Frontal cortex (tissue), 4 donors: ENCODE measurements around the gene TNC. TPM values are rescaled to one million over a fixed set of nuclear protein-coding genes. Genes with fewer than 3 reads are reported as not detected.
"Not testable (repeated sequence)": the region's sequence is repeated elsewhere in the genome, so short reads cannot be mapped to it uniquely, and the experiment has no call there.

Experiments used
- DNase-seq, 2 donors: peaks; one replicate each; pipeline ENCODE4 v3.0.0; 2012; ENCODE audit warnings: low spot score in 2 of 2
- FAIRE-seq: peaks from 2 replicates; lab custom pipeline; 2012; peaks lifted over from hg19 to GRCh38; lab: Jason Lieb, UNC
- total RNA-seq: library from RNA; depleted of rRNA; stranded (reverse); fragments of >200 nt; gene quantifications from one replicate; pipeline ENCODE4 v1.2.3, GENCODE V29; 2014
- donor health status: control.
- donor health status: control.
- donor health status: control.

TNC gene
- total RNA-seq, 1 donor from 2014 or later: 39.9 TPM

DNA sequence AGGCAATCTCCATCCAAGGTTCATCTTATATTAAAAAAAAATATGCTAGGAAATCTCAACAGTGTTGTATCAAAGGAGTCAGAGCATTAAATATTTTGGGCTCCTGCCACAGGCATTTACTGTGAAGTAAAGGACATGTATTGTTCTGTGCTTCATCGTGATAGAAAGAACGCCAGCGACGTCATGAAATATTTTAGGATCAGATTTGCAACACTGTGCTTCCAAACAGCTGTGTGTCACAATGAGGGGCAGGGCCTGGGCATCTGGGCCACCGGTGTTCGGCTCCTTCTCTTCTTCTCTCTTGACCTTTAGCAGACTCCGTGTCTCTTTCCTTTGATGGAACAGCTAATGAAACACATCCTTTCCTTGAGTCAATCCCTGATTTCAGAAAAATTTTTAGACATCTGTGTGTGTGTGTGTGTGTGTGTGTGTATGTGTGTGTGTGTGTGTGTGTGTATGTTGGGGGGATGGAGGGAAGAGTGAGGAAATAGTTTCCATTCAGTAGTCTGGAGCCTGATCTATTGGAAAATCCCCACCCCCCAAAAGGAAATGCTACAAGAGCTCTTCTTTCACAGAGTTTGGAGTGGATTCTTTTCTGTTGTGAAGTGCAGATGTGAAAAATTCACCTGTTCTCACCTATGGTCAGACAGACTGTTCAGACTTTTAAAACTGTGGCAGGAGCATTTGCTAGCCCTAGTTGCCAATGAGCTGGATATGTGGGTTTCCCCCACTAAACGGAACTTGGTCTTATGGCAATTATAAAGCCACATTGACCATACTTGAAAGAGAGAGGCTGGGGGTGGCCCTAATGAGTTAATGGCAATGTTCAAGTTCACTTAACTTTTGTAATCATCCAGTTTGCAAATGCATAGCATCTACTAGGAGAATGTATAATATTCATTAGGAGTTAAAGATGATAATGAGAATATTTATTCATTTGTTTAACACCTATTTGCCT is 18.1 kb upstream of the TNC start:
- FAIRE-seq (no peak), DNase-seq (no peak)

DNA sequence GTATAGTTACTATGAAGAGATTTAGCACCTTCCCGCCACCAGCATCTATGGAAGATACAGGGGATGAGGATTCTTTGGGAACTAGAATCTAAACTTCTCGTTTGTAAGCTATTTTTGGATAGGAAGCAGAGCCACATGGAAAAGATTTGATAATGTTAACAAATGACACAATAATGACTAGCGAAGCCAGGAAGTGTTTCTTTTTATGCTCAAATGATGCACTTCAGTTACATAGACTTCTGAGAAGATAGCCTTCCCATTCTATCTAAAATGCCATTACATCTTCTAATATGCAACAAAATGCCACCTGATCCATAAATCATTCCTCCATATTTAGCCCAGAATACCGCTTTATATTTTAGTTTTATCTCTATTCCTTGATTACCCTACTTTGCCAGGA is 17.0 kb upstream of the TNC start:
- DNase-seq (no peak), FAIRE-seq (no peak)

DNA sequence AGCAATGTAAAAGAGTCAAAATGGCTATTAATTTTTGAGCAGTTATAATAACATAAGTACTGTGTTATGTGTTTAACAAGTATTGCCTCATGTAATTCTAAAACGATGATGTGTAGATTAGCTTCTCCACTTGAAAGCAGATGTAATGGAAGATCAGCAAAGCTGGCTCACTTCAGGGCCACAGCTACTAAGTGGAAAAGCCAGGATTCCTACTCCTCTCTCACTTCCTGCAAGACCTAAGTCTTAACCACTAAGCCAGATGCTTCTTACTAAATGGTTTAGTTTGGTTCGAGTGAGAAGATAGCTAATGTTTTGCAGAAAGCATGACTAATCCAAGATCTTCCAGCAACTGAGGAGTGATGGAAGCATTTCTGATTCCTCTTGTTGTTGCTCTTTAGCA is 15.7 kb upstream of the TNC start:
- FAIRE-seq: no peak
- no peak for DNase-seq

DNA sequence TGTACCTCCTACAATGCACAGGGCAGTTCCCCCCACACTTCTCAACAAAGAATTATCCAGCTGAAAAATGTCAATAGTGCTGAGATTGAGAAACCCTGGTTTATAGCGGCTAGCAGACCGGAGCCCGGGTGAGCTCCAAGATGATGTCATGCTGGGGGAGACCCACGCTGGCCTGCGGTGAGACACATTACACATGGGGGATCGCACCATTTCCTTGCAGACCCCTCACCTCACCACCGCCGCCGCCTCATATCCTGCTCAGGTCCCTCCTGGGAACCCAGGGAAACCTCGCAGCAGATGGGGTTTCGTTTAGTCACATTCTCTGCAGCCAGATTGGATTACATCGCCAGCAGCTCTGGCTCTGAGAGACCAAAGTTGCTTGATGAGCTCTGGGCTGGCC is 14.7 kb upstream of the TNC start:
- DNase-seq: no peak
- FAIRE-seq: no peak

DNA sequence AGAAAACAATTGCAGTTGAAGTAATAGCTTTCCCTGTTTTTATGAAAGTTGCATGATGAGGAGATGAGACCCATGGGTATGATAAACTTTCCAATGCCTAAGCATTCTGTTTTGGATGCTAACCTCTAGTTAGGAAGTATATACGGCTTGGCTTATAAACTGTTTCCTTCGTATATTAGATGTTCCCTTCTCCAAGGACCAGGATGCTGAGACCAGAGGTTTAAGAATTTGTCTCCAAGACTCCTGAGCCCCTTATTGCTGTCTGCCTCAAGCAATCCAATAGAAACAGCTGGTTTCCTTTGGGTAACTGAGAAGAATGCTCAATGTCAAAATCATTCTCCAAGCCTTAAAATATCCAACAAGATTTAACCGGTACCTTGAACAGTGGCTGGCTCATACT is 12.2 kb upstream of the TNC start:
- DNase-seq (no peak), FAIRE-seq (no peak)

DNA sequence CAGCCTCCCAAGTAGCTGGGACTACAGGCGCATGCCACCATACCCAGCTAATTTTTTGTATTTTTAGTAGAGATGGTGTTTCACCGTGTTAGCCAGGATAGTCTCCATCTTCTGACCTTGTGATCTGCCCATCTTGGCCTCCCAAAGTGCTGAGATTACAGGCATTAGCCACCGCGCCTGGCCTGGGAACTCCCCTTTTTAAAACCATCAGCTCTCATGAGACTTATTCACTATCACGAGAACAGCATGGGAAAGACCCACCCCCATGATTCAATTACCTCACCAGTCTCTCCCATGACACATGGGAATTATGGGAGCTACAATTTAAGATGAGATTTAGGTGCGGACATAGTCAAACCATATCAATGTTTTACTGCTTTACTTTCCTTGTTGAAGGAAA is 10.8 kb upstream of the TNC start:
- FAIRE-seq: not testable (repeated sequence)

DNA sequence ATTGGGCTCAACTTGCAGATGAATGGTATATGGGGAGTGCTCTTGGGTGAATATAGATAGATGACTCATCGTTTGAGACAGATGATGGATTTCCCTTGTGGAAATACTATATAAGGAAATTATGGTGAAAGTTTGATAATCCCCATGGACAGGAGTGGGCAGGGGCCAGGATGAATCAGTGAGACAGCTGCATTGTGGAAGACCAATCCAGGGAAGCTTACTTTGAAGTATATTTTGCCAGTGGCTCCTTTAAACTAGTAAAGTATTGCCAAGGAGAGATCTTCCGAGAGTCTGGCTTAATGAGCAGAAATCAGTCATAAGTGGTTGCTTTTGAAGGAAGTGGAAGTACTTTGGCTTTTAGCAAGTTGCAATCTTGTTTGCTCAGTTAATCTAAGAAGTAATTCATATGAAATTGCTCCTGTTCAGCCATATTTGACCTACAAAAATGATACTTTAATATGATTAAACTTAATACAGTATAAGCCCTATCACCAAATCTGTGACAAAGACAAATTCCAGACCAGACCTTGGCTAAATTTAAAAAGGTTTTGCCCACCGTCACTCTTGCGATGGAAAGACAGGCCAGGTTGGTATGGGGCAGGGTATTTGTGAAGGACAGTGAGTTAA is 9.3 kb upstream of the TNC start:
- FAIRE-seq (no peak), DNase-seq (no peak)

More for the DNA sequence above, 10.8 kb upstream of the TNC start:
- not testable (repeated sequence) for DNase-seq

DNA sequence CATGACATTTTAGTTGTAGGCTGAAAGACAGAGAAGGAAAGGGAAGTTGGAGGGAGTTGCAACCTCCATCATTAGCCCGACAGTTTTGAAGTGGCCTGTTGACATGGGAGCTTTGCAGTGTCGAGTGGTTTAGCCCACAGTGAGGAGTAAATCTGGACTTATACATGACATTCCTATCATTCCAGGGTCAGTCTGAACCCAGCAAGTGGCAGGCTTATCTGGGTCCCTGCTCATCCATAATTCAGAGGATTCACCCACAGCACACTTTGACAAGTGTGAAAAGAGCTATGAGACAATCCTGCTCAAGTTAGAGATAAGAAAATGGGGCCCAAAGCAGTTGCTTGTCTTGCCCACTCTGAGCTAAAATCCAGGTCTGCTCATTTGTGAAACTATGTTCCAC is 8.4 kb upstream of the TNC start:
- DNase-seq (no peak), FAIRE-seq (no peak)

DNA sequence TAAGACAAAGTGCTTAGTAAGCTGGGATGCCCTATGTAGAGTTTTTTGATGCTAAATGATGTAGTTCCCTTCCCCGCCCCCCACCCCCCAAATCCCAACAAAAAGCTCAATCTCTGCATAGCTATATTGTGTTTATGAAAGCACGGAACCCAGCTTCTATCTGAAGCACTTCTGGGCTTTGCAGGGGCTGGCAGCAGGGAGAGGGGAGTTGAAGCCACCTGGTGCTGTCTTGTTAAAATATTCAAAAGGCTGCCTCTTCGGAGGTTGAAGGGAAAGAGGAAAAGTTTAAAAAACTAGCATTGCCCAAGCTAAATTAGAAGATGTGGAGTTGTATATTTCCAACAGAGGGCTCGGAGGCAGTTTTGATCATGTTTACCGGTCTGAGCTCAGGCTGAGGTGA is 5.0 kb upstream of the TNC start:
- FAIRE-seq: no peak

DNA sequence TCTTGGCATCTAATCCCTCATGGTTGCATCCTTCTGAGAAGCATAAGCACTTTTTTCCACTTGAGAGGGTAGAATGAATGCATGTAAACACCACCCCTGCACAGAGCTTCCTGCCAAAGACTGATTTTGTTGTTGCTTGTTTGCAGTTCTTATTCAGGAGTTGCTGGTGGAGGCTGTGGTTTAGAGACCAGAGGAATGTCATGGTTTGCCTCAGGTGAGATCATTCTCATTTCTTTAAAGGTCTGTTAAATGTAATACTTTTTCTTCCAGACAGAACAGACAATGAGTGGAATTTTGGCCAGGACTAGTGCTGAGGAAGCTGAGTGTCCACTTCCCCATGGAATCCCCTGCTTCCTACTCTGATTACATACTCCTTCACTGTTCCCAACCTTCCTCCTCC is 3.2 kb upstream of the TNC start:
- FAIRE-seq: no peak
- no peak for DNase-seq

More for the DNA sequence above, 5.0 kb upstream of the TNC start:
- no peak for DNase-seq

DNA sequence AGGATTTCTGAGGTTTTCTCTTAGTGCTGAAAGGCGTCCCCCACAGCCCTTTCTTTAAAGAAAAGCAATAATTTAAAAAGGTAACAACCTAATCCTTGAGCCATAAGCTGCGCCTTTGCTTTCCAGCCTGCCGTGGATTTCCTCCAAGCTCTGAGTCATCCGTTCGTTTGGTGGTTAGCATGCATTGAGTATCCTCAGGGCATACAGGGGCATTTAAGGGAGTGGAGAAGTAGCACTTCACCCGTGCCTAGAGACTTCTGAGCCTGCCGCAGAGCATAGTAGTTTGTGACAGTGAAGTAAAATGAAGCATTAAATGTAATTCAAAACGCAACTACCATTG is 892 bp upstream of the TNC start:
- no peak for FAIRE-seq

DNA sequence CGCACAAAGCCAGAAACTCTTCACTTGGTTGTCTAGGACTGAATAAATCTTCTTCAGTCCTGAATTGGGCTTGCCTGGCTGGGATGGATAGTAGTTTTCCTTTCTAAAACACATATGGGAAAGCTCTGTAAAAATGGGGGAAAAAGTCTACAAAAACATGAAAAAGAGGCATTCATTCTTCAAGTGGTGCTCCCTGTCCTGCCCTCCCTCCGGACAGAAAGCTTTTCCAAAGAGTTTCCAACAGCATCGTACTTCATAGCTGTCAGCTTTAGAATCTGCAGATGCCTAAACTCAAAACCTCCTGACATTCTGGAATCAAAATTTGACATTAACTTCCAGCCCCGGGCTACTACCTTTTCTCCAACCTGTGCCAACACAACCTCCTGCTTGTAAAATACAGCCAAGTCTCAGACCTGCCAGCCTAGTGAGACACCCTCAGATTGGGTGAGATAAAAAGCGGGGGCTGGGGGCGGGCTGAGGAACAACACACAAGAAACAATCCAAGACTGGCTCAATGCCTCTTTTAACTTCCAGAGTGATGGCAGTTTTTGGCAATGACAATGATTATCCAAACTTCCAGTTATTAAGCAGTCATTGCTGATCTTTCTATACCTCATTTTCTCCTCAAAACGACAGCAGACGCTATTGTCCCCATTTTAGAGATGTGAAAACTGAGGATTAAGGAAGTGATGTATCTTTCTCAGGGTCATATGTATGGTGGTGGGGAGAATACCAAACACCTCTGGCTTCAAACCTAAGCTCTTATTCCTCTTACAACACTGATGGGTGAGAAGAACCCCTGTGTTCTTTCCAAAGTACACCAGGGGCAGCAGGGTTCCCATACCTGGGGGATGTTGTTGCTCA is 1.3 kb downstream of the TNC start:
- DNase-seq: no peak

More for the DNA sequence above, 892 bp upstream of the TNC start:
- peak in 1 of 2 donors; percentile 42 for DNase-seq

DNA sequence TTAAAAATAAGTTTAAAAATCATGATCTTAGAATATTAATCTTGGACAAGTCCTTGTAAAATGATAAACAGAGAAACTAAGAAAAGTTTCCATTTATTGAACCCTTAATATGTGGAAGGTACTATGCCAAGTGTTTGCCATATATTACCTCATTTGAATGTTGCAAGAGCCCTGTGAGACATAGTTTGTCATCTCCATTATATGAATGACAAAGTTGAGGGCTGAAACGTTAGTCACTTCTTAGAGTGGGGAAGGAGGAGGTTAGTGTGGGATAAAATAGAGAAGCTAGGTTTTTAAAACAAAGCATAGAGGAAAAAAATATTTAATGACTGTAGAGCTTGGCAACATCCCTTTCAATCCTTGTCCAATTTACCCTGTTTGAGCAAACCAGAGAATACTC is 2.0 kb downstream of the TNC start:
- DNase-seq (no peak), FAIRE-seq (no peak)

More for the DNA sequence above, 1.3 kb downstream of the TNC start:
- FAIRE-seq: no peak

DNA sequence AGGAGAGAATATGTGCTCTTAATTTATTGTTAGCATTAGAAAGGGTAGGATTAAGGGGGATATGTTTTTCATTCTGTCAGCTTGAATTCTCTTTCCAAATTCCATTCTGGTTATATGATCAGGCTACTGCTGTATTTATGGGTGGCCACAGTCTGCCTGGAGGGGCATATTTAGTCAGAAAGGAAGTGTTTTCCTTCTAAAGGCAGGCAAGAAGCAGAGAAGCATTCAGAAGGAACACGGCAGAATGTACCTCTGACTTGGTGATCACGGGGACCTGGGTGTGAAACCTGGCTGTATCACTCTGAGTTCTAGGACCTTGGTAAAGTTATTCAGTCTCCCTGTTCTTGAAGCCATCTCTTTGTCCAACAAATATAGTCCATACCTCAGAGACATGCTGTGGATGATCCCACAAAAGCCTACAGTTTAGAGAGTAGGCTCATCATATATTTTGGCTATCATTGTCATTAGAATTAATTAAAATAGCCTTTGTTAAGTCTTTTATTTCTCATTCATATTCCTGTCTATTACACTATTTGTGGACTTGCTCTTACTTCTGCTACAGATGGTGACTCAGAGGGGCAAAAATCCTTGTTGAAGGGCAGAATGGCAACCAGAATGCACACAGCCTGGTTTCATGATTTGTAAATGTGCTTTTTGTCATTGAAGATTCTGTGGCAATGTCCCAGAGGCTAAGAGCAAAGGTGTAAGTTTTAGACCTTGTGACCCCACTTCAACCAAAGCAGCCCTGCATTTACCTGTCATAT is 2.7 kb downstream of the TNC start:
- no peak for DNase-seq
- no peak for FAIRE-seq

DNA sequence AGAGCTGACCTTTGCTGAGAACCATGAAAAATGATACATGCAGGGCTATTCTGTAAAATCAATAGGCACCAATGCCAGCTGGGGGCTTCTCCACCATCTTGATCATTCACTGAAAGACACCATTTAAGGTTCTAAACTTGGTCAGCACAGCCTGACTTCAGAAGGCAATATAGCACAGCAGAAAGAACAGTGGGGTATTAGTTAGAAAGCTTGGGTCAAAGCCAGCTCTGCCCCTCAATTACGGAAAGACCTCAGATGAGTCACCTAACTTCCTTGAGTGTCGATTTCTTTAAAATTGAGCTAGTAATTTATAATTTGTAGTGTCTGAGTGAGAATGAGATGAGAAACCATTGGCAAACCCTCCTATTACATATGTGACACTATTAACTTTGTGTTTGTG is 3.4 kb downstream of the TNC start:
- DNase-seq: no peak
- FAIRE-seq: no peak

DNA sequence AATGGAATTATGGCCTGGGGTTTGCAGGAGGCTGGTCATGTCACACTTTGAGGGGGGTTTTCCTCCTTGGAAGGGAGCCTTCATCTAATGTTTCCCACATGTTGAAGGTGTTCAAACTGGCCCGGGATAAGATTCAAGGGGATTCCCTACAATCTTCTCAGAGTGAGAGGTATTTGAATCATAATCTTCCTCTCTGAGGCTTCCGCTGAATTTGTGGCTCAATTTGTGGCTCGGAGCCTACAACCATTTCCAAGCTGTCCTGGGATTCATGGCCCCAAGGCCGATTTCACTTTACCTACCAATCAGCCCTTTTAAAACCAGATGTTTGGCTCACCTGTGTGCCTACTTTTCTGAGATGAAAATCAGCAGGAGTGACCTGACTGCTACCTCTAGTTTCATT is 3.9 kb downstream of the TNC start:
- no peak for DNase-seq
- FAIRE-seq: no peak

DNA sequence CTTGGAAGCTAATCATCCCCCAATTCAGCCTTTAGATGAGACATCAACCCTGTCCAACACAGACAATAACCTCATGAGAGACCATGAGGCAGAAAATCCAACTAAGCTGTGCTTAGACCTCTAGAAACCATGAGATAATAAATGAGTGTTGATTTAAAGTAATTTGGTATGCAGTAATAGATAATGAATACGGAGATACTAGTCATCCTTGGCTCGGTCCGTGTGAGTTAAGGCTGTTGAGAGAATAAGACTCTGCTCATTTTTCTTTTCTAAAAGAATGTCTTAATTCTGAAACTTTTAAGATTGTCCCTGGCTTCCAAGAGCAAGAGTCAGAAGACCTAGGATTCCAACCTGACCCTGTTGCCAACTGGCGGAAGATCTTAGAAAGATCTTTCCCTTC is 6.1 kb downstream of the TNC start:
- DNase-seq (no peak), FAIRE-seq (no peak)

DNA sequence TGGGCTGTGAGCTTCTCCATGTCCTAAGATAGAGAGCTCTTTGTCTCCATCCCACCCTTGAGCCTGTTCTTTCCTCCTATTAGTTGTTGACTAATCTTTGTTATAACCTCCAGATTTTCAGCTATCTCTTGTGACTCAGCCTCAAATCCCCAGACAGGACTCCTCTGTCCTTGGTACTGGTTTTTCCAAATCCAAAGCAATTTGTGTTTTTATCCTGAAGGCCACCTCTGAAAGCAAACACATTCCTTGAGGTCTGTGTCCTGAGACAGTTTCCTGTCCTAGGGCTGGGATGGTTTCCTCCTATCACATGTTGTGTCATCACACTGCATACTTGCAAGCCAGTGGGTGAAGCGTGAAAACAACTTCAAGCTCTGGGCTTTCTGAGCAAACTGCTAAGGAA is 8.5 kb downstream of the TNC start:
- no peak for FAIRE-seq
- no peak for DNase-seq

DNA sequence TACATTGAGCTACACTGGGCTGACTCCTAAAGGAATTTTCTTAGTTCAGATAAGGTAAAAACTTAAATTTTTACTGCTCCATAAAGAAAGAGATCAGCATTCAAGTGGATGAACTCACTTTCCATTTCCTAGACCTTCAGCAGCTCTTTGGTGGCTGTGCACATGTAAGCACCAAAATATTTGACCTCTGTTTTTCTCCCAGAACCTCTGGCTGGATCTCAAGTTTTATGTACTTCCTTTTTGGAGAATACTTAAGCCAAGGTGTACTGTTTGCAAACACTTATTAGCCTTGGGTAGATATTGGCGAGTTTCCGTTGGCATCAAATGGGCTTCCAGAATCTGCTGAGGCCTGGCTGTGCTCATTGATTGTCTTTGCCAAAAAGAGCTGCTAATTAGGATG is 10.3 kb downstream of the TNC start:
- no peak for FAIRE-seq
- no peak for DNase-seq

DNA sequence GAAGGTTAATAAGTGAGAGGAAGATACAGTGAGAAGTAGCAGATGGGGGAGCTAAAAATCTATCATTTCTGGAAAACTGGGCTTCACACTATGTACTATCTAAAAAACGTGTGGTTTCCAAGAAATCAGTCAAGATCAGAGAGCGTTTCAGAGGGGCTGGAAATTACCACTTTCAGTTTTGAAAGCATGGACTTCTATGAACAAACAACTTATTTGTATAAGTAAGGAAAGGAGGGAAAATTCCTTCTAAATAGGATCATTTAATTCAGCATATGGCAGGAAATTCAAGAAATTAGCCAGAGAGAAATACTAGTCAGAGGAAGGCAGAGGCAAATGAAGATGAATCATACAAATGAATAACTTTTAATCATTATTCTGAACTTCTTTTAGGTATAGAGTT is 11.3 kb downstream of the TNC start:
- FAIRE-seq (no peak), DNase-seq (no peak)
